ENCODE measurements around the gene CLNK.

GRCh38 chr4:10442976-10443375 is 241.6 kb downstream of the CLNK start:
- no peak for TF ChIP-seq ZBTB33 (IDR thresholded peaks at IDR 0.05; ENCODE audit: borderline replicate concordance, low read depth)
- TF ChIP-seq YY1 (IDR thresholded peaks at IDR 0.05; ENCODE audit: low read depth): no peak
- no peak for TF ChIP-seq MAX (IDR thresholded peaks at IDR 0.05; ENCODE audit: low read depth)
- TF ChIP-seq POLR2AphosphoS5 (IDR thresholded peaks at IDR 0.05; ENCODE audit: low read depth, low read length): no peak
- no peak for TF ChIP-seq FOXM1 (IDR thresholded peaks at IDR 0.05; ENCODE audit: low read depth)
- no peak for TF ChIP-seq CTCF (IDR thresholded peaks at IDR 0.05)
- no peak for TF ChIP-seq GABPA (IDR thresholded peaks at IDR 0.05; ENCODE audit: low read depth)
- TF ChIP-seq TCF12 (IDR thresholded peaks at IDR 0.05): no peak
- TF ChIP-seq MXI1 (IDR thresholded peaks at IDR 0.05; ENCODE audit: low read depth, low read length): no peak
- no peak for TF ChIP-seq SIN3A (IDR thresholded peaks at IDR 0.05; ENCODE audit: borderline replicate concordance, low read depth, low read length)
- TF ChIP-seq EP300 (IDR thresholded peaks at IDR 0.05; ENCODE audit: borderline replicate concordance in 1 of 2, low read depth in 1 of 2, low read length in 1 of 2): no peak
- TF ChIP-seq NFIC (IDR thresholded peaks at IDR 0.05; ENCODE audit: borderline replicate concordance): no peak
- no peak for TF ChIP-seq RAD21 (IDR thresholded peaks at IDR 0.05; ENCODE audit: low read length)
- TF ChIP-seq NRF1 (IDR thresholded peaks at IDR 0.05; ENCODE audit: low read depth, low read length): no peak
